Measurements from ENCODE around the gene PRMT2.

Gene PRMT2

GRCh38 chr21:46641656-46642055 is 6.2 kb downstream of the PRMT2 start:
- no peak for DNase-seq (ENCODE audit: low spot score)

GRCh38 chr21:46643379-46644177 is 8.1 kb downstream of the PRMT2 start:
- no peak for DNase-seq (ENCODE audit: low spot score)

- no peak for DNase-seq (ENCODE audit: low spot score)
Measured at GRCh38 chr21:46645840-46646239, 10.4 kb downstream of the PRMT2 start.

GRCh38 chr21:46646541-46647154 is 11.2 kb downstream of the PRMT2 start:
- DNase-seq (ENCODE audit: low spot score): no peak

GRCh38 chr21:46648539-46648938 is 13.1 kb downstream of the PRMT2 start:
- DNase-seq (ENCODE audit: low spot score): no peak

- no peak for DNase-seq (ENCODE audit: low spot score)
Measured at GRCh38 chr21:46649356-46649755, 13.9 kb downstream of the PRMT2 start.

GRCh38 chr21:46650476-46651098 is 15.1 kb downstream of the PRMT2 start:
- no peak for DNase-seq (ENCODE audit: low spot score)

GRCh38 chr21:46651121-46651520 is 15.6 kb downstream of the PRMT2 start:
- no peak for DNase-seq (ENCODE audit: low spot score)

GRCh38 chr21:46655230-46655629 is 19.8 kb downstream of the PRMT2 start:
- DNase-seq (ENCODE audit: low spot score): no peak

- DNase-seq (ENCODE audit: low spot score): no peak
Measured at GRCh38 chr21:46656820-46657219, 21.3 kb downstream of the PRMT2 start.

GRCh38 chr21:46660505-46660904 is 25.0 kb downstream of the PRMT2 start:
- no peak for DNase-seq (ENCODE audit: low spot score)

- DNase-seq (ENCODE audit: low spot score): peak; percentile 68
Measured at GRCh38 chr21:46661211-46661625, 25.7 kb downstream of the PRMT2 start.

GRCh38 chr21:46661642-46662366 is 26.3 kb downstream of the PRMT2 start:
- DNase-seq (ENCODE audit: low spot score): no peak

- DNase-seq (ENCODE audit: low spot score): no peak
Measured at GRCh38 chr21:46662367-46662654, 26.8 kb downstream of the PRMT2 start.

- DNase-seq (ENCODE audit: low spot score): no peak
Measured at GRCh38 chr21:46662765-46663500, 27.5 kb downstream of the PRMT2 start.

- DNase-seq (ENCODE audit: low spot score): no peak
Measured at GRCh38 chr21:46663754-46664153, 28.3 kb downstream of the PRMT2 start.

GRCh38 chr21:46664316-46664995 is 29.0 kb downstream of the PRMT2 start:
- DNase-seq (ENCODE audit: low spot score): no peak

- DNase-seq (ENCODE audit: low spot score): no peak
Measured at GRCh38 chr21:46665566-46665965, 30.1 kb downstream of the PRMT2 start.

GRCh38 chr21:46666941-46667740 is 31.7 kb downstream of the PRMT2 start:
- no peak for DNase-seq (ENCODE audit: low spot score)

- DNase-seq (ENCODE audit: low spot score): no peak
Measured at GRCh38 chr21:46667741-46668380, 32.4 kb downstream of the PRMT2 start.

Measured in globus pallidus (tissue), 1 donor.